Effector memory CD4-positive, alpha-beta T cell (primary cell): ENCODE results near the gene CARD14.
"Not testable (repeated sequence)": the region's sequence is repeated elsewhere in the genome, so short reads cannot be mapped to it uniquely, and the experiment has no call there.

Experiments used
- DNase-seq, 3 donors: peaks; one replicate each; pipeline ENCODE4 v3.0.0-alpha.2; 2020
- H3K27ac ChIP-seq: 2 replicates; pipeline ENCODE4 v1.7.0; 2013; ENCODE audit warnings: mild to moderate bottlenecking, low read length, moderate library complexity; ENCODE audit not compliant: insufficient read depth, poor library complexity, severe bottlenecking
- H3K27me3 ChIP-seq: replicated peaks from 2 replicates; pipeline ENCODE4 v1.7.0; 2013; ENCODE audit warnings: mild to moderate bottlenecking, low read length; ENCODE audit not compliant: insufficient read depth, control insufficient read depth, poor library complexity, severe bottlenecking
- H3K36me3 ChIP-seq: 2 replicates; pipeline ENCODE4 v1.7.0; 2013; ENCODE audit warnings: mild to moderate bottlenecking, low read length, moderate library complexity; ENCODE audit not compliant: control insufficient read depth, insufficient read depth
- H3K4me1 ChIP-seq: 2 replicates; pipeline ENCODE4 v1.7.0; 2013; ENCODE audit warnings: low read length, mild to moderate bottlenecking; ENCODE audit not compliant: control insufficient read depth, insufficient read depth, poor library complexity, severe bottlenecking
- H3K4me3 ChIP-seq: 2 replicates; pipeline ENCODE4 v1.7.0; 2013; ENCODE audit warnings: low read length, low read depth, mild to moderate bottlenecking; ENCODE audit not compliant: insufficient read depth, poor library complexity, severe bottlenecking
- H3K9me3 ChIP-seq: 2 replicates; pipeline ENCODE4 v1.7.0; 2013; ENCODE audit warnings: mild to moderate bottlenecking, low read length, moderate library complexity; ENCODE audit not compliant: control insufficient read depth

Gene CARD14

GRCh38 chr17:80191865-80192661, 22.2 kb downstream of the CARD14 start:
- Histone ChIP-seq H3K36me3 (no peaks in the 10 kb centered on the region), H3K4me1 (no peaks in the 10 kb centered on the region), H3K27me3 (no peaks in the 10 kb centered on the region), H3K9me3 (no peaks in the 10 kb centered on the region), H3K4me3 (no peak overlapping the region), H3K27ac (no peak overlapping the region)
- DNase-seq = no peak

- no peaks in the 10 kb centered on the region for H3K36me3 ChIP-seq
- H3K4me3 ChIP-seq = no peak overlapping the region
- H3K27me3 ChIP-seq = no peaks in the 10 kb centered on the region
- no peak for DNase-seq
- no peaks in the 10 kb centered on the region for H3K4me1 ChIP-seq
- H3K27ac ChIP-seq = no peak overlapping the region
- no peaks in the 10 kb centered on the region for H3K9me3 ChIP-seq
Measured at GRCh38 chr17:80195141-80195540, 25.3 kb downstream of the CARD14 start.

GRCh38 chr17:80195671-80196529, 26.1 kb downstream of the CARD14 start:
- Histone ChIP-seq H3K4me1 (no peaks in the 10 kb centered on the region), H3K27me3 (no peaks in the 10 kb centered on the region), H3K36me3 (no peaks in the 10 kb centered on the region), H3K4me3 (no peak overlapping the region), H3K27ac (no peak overlapping the region), H3K9me3 (no peaks in the 10 kb centered on the region)
- DNase-seq = peak; percentile 21 to 52 (median 43)

GRCh38 chr17:80196652-80197051, 26.8 kb downstream of the CARD14 start:
- DNase-seq = no peak
- H3K4me1 ChIP-seq = no peaks in the 10 kb centered on the region
- no peaks in the 10 kb centered on the region for H3K9me3 ChIP-seq
- H3K27me3 ChIP-seq = no peaks in the 10 kb centered on the region
- no peak overlapping the region for H3K27ac ChIP-seq
- no peaks in the 10 kb centered on the region for H3K36me3 ChIP-seq
- no peak overlapping the region for H3K4me3 ChIP-seq

GRCh38 chr17:80198144-80198661, 28.4 kb downstream of the CARD14 start:
- H3K27me3 ChIP-seq = no peaks in the 10 kb centered on the region
- DNase-seq = no peak
- H3K4me1 ChIP-seq = no peaks in the 10 kb centered on the region
- no peak overlapping the region for H3K4me3 ChIP-seq
- H3K27ac ChIP-seq = no peak overlapping the region
- no peaks in the 10 kb centered on the region for H3K9me3 ChIP-seq
- no peaks in the 10 kb centered on the region for H3K36me3 ChIP-seq

GRCh38 chr17:80199295-80199694, 29.5 kb downstream of the CARD14 start:
- H3K27ac ChIP-seq, H3K9me3 ChIP-seq, H3K27me3 ChIP-seq, H3K4me1 ChIP-seq, DNase-seq, H3K36me3 ChIP-seq, H3K4me3 ChIP-seq: not testable (repeated sequence)

- DNase-seq = no peak
- no peaks in the 10 kb centered on the region for H3K9me3 ChIP-seq
- H3K36me3 ChIP-seq = no peaks in the 10 kb centered on the region
- H3K27me3 ChIP-seq = no peaks in the 10 kb centered on the region
- no peak overlapping the region for H3K27ac ChIP-seq
- H3K4me1 ChIP-seq = no peaks in the 10 kb centered on the region
- no peak overlapping the region for H3K4me3 ChIP-seq
Measured at GRCh38 chr17:80201446-80201845, 31.6 kb downstream of the CARD14 start.

- Histone ChIP-seq H3K4me3 (no peak overlapping the region), H3K4me1 (no peaks in the 10 kb centered on the region), H3K27me3 (no peaks in the 10 kb centered on the region), H3K36me3 (no peaks in the 10 kb centered on the region), H3K27ac (no peak overlapping the region), H3K9me3 (no peaks in the 10 kb centered on the region)
- no peak for DNase-seq
Measured at GRCh38 chr17:80202197-80202596, 32.4 kb downstream of the CARD14 start.

GRCh38 chr17:80203471-80203963, 33.7 kb downstream of the CARD14 start:
- Histone ChIP-seq H3K27me3 (no peaks in the 10 kb centered on the region), H3K36me3 (peaks cover 4% of the 10 kb centered on the region)
- DNase-seq = no peak

More at GRCh38 chr17:80203471-80203963, 33.7 kb downstream of the CARD14 start:
- Histone ChIP-seq H3K9me3 (no peaks in the 10 kb centered on the region), H3K4me1 (no peaks in the 10 kb centered on the region), H3K27ac (no peak overlapping the region), H3K4me3 (no peak overlapping the region)
